ENCODE results near the gene GHRHR.

Gene GHRHR

GRCh38 chr7:30970074-30970473, 6.3 kb downstream of the GHRHR start:
- DNase-seq (ENCODE audit: low read depth): no peak
- no peak for TF ChIP-seq CTCF (IDR thresholded peaks at IDR 0.05; ENCODE audit: control insufficient read depth, insufficient read depth, low read depth, low read length, missing control alignments)
- H3K4me3 ChIP-seq (ENCODE audit: control insufficient read depth, low read depth, low read length): no peak overlapping the region

- DNase-seq (ENCODE audit: low read depth): no peak
- no peak for TF ChIP-seq CTCF (IDR thresholded peaks at IDR 0.05; ENCODE audit: control insufficient read depth, insufficient read depth, low read depth, low read length, missing control alignments)
- no peak overlapping the region for H3K4me3 ChIP-seq (ENCODE audit: control insufficient read depth, low read depth, low read length)
Measured at GRCh38 chr7:30970594-30971094, 6.9 kb downstream of the GHRHR start.

GRCh38 chr7:30971440-30971839, 7.7 kb downstream of the GHRHR start:
- DNase-seq (ENCODE audit: low read depth): no peak
- no peak overlapping the region for H3K4me3 ChIP-seq (ENCODE audit: control insufficient read depth, low read depth, low read length)
- TF ChIP-seq CTCF (IDR thresholded peaks at IDR 0.05; ENCODE audit: control insufficient read depth, insufficient read depth, low read depth, low read length, missing control alignments): no peak

- TF ChIP-seq CTCF (IDR thresholded peaks at IDR 0.05; ENCODE audit: control insufficient read depth, insufficient read depth, low read depth, low read length, missing control alignments): no peak
- H3K4me3 ChIP-seq (ENCODE audit: control insufficient read depth, low read depth, low read length): no peak overlapping the region
- DNase-seq (ENCODE audit: low read depth): no peak
Measured at GRCh38 chr7:30971840-30972563, 8.2 kb downstream of the GHRHR start.

GRCh38 chr7:30973292-30973691, 9.5 kb downstream of the GHRHR start:
- no peak for DNase-seq (ENCODE audit: low read depth)
- no peak for TF ChIP-seq CTCF (IDR thresholded peaks at IDR 0.05; ENCODE audit: control insufficient read depth, insufficient read depth, low read depth, low read length, missing control alignments)
- no peak overlapping the region for H3K4me3 ChIP-seq (ENCODE audit: control insufficient read depth, low read depth, low read length)

GRCh38 chr7:30973791-30974604, 10.2 kb downstream of the GHRHR start:
- no peak for DNase-seq (ENCODE audit: low read depth)
- no peak for TF ChIP-seq CTCF (IDR thresholded peaks at IDR 0.05; ENCODE audit: control insufficient read depth, insufficient read depth, low read depth, low read length, missing control alignments)
- H3K4me3 ChIP-seq (ENCODE audit: control insufficient read depth, low read depth, low read length): no peak overlapping the region

Data from AG09309 (cell line).